Activated T-cell treated with anti-CD3 and anti-CD28 coated beads, Interleukin-2, amount 50 U/mL, for 48 hours (primary cell): ENCODE data around the gene TSPYL1.
"Not testable (repeated sequence)": the region's sequence is repeated elsewhere in the genome, so short reads cannot be mapped to it uniquely, and the experiment has no call there.

ENCODE experiments used
- DNase-seq, 2 experiments: peaks; one replicate each; pipeline ENCODE4 v3.0.0-alpha.2; 2020

TSPYL1 gene

GRCh38 chr6:116292553-116292952, 12.8 kb upstream of the TSPYL1 start:
- no peak for DNase-seq

DNA sequence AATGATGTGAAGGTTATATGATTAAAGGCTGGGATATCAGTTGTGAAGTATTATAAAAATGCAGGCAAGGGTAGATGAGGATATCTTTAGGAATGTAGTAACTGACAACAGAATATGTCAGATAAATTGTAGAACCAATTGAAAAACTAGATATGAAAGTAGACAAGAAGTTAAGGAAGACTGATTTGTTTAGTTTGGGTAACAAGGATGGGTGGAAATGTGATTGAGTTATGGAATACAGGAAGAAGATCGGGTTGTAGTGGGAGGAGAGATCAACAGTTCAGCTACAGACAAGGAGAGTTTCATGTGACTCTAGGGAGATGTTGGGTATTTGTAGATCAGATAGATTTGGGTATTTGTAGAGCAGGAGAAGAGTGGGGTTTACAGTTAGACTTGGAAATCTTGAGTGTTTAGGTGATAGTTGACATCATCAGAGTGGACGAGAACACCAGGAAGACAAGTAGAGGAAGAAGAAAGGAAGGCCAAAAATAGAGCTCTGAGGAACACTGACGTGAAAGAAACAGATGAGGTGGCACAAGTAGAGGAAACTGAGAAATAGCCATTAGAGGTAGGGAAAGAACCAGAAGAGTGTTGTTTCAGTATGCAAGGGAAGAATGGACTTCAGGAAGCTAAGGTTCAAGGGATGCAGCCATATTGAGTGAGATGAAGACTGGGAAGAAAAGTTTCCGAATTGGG, 12.1 kb upstream of the TSPYL1 start:
- no peak for DNase-seq

DNA sequence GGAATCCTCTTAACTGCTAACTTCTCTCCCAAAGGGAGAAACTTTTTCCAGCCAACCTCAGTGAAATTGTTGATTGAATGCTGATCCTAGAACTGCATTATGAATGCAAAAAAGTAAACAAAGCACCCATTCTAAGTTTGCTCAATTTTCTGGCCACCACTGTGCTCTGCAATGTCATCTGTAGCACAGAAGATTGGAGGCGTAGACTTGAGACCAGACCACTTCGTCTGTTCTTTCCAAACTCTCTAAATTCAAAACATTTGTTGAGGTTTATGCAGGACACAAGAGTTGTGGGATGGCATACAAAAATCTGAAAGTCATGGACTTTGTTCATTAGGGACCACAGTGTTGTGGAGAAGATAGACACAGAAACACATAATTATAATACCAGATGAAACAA, 11.1 kb upstream of the TSPYL1 start:
- DNase-seq: no peak

DNA sequence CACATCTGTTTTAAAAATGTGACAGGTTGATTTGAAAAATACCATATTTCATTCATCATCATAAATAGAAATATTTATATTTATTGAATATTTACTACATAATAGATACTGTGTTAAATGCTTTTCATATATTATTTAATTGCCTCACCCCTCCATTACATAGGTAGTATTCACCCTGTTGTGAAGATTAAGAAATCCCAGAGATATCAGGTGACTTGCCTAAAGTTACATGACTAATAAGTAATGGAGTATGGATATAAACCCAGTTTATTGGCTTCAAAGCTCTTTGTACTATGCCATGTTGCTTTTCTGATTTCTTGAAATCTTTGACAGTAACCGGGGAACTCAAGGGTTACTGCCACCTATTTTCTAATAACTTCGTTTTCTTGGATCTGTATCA, 10.1 kb upstream of the TSPYL1 start:
- DNase-seq: no peak

- no peak for DNase-seq
These were observed 8.1 kb upstream of the TSPYL1 start for GRCh38 chr6:116287689-116288282.

DNA sequence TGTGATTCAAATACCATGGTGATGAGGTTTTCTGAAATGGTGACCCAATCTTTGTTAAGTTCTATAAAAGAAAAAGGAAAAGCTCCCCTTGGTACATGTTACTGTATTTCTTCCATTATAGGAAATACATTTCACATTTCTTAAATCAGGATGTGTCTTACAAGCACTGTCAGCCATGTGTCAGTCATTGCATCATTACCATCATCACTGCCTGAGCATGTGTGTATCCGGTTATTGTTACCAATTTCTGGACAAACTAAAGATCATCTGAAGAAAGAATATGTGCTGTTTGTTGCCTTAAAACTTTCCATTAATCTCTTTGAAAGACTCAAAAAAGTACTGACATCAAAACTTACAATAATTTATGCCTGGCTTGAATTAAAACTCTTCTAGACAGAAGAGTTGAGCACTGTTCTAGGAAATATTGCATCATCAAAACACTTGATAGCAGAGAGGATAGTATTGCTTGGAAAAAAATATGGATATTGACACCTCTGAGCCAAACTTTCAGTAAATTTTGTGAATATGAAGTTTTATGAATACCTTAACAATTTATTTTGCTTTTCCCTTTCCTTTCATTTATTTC, 7.1 kb upstream of the TSPYL1 start:
- no peak for DNase-seq

DNA sequence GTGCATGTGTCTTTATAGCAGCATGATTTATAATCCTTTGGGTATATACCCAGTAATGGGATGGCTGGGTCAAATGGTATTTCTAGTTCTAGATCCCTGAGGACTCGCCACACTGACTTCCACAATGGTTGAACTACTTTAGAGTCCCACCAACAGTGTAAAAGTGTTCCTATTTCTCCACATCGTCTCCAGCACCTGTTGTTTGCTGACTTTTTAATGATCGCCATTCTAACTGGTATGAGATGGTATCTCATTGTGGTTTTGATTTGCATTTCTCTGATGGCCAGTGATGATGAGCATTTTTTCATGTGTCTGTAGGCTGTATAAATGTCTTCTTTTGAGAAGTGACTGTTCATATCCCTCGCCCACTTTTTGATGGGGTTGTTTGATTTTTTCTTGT, 5.3 kb upstream of the TSPYL1 start:
- DNase-seq: not testable (repeated sequence)

GRCh38 chr6:116283191-116283590, 3.5 kb upstream of the TSPYL1 start:
- DNase-seq: no peak

GRCh38 chr6:116282698-116283097, 3.0 kb upstream of the TSPYL1 start:
- no peak for DNase-seq

DNA sequence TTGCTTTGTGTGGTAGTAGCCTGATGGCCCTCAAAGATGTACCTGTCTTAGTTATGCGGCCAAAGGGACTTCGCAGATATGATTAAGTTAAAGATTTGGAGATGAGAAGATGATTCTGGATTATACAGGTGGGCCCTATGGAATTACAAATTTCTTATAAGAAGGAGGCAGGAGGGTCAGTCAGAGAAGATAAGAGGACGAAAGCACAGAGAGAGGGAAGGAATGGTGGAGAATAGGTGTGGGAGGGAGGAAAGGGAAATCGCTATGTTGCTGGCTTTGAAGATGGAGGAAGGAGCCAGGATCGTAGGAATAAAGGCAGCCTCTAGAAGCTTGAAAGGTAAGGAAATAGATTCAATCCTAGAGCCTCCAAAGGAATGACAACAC, 1.2 kb upstream of the TSPYL1 start:
- no peak for DNase-seq

- no peak for DNase-seq
These were observed 617 bp upstream of the TSPYL1 start for GRCh38 chr6:116280161-116280932.

DNA sequence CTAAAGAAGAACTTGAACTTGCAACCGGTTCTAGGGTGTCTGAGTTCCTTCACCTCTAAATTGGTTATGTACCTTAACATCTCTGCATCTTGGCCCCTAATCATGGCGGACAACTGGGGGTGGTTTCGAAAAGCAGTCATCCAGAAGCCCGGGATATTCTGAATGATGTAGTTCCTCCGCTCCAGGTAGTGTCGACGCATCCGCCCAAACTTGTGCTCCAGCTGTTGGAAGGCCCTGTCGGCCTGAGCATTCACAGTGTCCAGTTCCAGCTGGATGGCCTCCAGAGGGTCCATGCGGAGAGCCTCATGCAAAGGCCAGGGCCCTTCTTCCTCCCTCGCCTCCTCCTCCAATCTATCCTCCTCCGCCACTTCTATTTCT, 887 bp downstream of the TSPYL1 start:
- DNase-seq: peak in 1 of 2 experiments; percentile 50

- no peak for DNase-seq
These were observed 1.3 kb downstream of the TSPYL1 start for GRCh38 chr6:116278481-116278829.

- DNase-seq: no peak
These were observed 2.6 kb downstream of the TSPYL1 start for GRCh38 chr6:116277124-116277523.

- no peak for DNase-seq
These were observed 8.5 kb downstream of the TSPYL1 start for GRCh38 chr6:116271149-116271708.

- DNase-seq: no peak
These were observed 11.0 kb downstream of the TSPYL1 start for GRCh38 chr6:116268589-116269293.

- no peak for DNase-seq
These were observed 11.7 kb downstream of the TSPYL1 start for GRCh38 chr6:116267836-116268588.

DNA sequence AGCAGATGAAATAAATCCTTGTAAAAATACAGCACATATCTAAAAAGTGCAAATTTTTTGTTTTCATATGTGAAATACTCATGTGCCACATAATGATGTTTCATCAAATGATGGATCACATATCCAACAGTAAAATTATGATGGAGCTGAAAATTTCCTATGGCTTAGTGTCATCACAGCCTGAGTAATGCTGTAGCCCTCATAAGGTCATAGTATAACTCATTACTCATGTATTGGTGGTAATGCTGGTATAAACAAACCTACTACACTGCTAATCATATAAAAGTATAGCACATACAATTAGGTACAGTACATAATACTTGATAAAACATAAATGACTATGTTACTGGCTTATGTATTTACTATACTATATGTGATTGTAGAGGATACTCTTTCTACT, 12.9 kb downstream of the TSPYL1 start:
- DNase-seq: no peak

DNA sequence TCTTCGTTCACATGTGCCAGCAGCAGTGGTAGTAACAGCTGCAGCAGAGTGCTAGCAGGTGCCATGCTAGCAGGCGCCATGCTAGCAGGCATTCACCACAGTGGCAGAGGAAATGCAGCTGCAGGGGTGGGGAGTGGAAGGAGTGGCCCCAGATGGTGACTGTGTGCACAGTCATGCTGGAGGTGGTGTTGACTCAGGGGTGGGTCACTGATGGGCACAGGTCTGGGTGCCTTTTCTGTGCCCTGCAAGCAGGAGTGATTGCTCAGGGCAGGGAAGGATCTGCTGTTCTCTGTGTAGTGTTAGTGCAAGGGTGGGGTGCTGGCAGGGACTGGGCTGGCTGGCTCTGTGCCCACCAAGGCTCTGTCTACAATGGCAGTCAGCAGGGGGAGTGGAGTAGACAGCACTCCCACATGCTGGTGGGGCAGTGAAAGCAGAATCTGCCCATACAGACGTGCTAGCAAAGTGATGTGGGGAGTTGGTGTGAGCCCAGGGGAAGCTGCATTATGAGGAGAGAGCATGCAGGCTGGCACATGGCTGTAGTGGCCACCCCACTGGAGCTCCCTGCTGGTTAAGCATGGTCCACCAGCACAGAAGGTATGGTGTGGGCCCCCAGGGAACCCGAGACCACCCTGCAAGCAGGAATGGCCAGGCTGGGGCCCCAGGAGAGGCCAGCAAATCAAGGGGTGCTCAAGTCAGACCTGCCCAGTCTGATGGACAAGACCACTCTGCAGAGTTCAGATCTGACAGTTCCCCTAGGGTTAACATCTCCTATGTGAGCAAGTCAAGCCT, 14.5 kb downstream of the TSPYL1 start:
- peak in 1 of 2 experiments; percentile 52 for DNase-seq

DNA sequence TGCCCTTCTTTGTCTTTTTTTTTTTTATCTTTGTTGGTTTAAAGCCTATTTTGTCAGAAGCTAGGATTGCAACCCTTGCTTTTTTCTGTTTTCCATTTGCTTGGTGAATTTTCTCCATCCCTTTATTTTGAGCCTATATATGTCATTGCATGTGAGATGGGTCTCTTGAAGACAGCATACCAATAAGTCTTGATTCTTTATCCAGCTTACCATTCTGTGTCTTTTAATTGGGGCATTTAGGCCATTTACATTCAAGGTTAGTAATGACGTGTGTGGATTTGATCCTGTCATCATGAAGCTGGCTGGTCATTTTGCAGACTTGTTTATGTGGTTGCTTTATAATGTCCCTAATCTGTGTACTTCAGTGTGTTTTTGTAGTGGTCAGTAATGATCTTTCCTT, 16.4 kb downstream of the TSPYL1 start:
- no peak for DNase-seq

- no peak for DNase-seq
These were observed 21.2 kb downstream of the TSPYL1 start for GRCh38 chr6:116258520-116258919.
